DOHH2 (cell line): ENCODE data around the gene FBXL17.

Experiments
- EZH2phosphoT487 ChIP-seq: fragments of 200-600 bp; sonication (generic); IDR thresholded peaks from 2 replicates; pipeline ENCODE4 v1.6.1; 2017; ENCODE audit warnings: borderline replicate concordance, mild to moderate bottlenecking, antibody characterized with exemption, low read length, moderate library complexity, mixed read lengths
- TF ChIP-seq, protein P1 (sequence below): fragments of 200-600 bp; sonication (generic); IDR thresholded peaks from one replicate; pipeline ENCODE4 v1.5.1; 2014; ENCODE audit warnings: antibody characterized with exemption, mild to moderate bottlenecking, low read depth, low read length; ENCODE audit not compliant: poor library complexity, severe bottlenecking

DNA sequence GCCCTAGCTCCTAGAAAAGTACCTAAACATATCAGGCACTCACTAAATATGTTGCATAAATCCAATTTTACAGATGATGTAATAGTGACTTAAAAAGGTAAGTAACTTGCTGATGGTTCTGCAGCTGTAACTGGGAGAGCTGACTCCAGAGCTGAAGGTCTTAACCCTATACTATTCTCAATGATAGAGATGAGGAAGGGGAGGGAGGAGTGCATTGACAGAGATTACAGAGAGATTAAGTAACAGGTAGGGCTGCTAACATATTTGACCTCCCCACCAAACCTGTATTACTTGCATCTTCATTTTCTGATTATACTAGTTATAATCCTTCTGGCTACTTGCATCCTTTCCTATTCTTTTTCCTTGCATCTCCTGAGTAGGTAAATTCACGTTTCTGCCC is 455.8 kb downstream of the FBXL17 start:
- TF ChIP-seq, protein P1, sequence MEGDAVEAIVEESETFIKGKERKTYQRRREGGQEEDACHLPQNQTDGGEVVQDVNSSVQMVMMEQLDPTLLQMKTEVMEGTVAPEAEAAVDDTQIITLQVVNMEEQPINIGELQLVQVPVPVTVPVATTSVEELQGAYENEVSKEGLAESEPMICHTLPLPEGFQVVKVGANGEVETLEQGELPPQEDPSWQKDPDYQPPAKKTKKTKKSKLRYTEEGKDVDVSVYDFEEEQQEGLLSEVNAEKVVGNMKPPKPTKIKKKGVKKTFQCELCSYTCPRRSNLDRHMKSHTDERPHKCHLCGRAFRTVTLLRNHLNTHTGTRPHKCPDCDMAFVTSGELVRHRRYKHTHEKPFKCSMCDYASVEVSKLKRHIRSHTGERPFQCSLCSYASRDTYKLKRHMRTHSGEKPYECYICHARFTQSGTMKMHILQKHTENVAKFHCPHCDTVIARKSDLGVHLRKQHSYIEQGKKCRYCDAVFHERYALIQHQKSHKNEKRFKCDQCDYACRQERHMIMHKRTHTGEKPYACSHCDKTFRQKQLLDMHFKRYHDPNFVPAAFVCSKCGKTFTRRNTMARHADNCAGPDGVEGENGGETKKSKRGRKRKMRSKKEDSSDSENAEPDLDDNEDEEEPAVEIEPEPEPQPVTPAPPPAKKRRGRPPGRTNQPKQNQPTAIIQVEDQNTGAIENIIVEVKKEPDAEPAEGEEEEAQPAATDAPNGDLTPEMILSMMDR = no peak
- no peak for TF ChIP-seq EZH2phosphoT487
